IPS-18c (cell line): ENCODE data around the gene CTNNBIP1.
A peak's percentile ranks its signal among the peaks of the same experiment; 100 is the strongest.

ENCODE experiments used
- H3K4me3 ChIP-seq: 2 replicates; pipeline ENCODE4 v1.7.0; 2013; ENCODE audit warnings: low read depth, mild to moderate bottlenecking, low read length, moderate library complexity; ENCODE audit not compliant: insufficient read depth
- H3K9me3 ChIP-seq: one replicate; pipeline ENCODE4 v1.6.1; 2013; ENCODE audit warnings: mild to moderate bottlenecking, low read length, moderate library complexity; ENCODE audit not compliant: control insufficient read depth, insufficient read depth

Gene CTNNBIP1

DNA sequence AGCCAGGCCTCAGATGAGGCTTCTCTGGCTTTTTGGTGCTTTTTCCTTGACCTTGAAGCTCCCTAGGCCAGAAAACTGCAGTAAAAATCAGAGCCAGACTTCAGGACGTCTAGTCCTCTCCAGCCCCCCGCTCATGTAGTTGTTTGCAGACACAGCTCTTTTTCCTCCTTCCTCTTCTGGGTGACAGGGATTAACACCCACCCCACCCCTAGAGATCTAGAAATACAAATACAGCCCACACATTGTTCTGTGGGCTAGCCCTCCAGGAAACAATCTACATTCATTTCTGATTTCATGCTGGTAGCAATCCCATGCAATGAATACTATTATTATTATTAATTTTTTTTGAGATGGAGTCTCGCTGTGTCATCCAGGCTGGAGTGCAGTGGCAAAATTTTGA lies 76.4 kb downstream of the CTNNBIP1 start:
- no peak overlapping the region for H3K4me3 ChIP-seq
- H3K9me3 ChIP-seq = no peaks in the 10 kb centered on the region

DNA sequence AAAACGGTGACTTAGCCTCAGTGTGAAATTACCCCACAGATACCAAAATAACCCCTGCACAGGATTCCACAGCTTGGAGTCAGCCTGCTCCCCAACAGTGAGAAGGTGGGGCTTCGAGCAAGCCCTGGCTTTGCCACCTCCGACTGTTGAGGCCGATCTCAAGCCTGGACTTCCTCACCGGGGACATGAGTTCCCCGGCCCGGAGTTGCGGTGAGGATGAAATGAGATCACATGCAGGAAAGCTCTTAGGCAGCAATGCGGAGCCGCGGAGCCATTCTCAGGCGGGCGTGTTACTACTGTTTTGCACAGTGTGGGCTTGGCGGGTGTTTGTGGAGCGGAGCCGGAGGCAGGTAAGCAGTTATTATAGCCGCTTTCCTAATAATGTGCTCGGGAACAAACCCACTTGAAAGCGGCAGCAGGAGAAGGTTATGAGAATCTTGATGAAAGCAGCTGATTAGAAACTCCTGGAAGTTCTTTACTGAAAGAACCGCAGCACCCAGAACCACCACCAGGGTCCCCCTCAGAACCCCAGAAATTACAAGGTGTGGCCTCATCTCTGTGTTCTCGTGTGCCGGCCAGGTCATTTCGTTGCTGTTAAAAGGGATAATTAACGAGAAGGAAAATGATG lies 82.4 kb downstream of the CTNNBIP1 start:
- Histone ChIP-seq H3K4me3 (no peak overlapping the region; the same call in 1 of the 2 replicates), H3K9me3 (no peaks in the 10 kb centered on the region)

DNA sequence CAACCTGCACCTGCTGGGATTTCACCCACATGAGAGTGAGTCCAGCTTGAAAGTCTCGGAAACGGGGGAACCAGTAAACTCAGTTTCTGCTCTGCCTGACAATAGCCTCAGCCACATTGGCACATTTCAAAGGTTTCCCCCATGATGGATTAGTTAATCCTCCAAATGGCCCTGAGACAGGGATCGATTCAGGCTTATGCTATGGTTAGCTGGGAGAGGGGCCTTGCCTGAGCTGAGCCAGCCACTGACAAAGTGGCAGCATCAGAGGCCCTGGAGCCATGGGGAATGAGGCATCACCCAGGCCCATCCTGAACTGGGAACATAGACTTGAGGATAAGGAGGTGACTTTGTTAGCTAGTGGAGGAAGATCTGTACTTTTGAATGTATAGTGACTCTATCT lies 83.5 kb downstream of the CTNNBIP1 start:
- Histone ChIP-seq H3K9me3 (no peaks in the 10 kb centered on the region), H3K4me3 (no peak overlapping the region)

DNA sequence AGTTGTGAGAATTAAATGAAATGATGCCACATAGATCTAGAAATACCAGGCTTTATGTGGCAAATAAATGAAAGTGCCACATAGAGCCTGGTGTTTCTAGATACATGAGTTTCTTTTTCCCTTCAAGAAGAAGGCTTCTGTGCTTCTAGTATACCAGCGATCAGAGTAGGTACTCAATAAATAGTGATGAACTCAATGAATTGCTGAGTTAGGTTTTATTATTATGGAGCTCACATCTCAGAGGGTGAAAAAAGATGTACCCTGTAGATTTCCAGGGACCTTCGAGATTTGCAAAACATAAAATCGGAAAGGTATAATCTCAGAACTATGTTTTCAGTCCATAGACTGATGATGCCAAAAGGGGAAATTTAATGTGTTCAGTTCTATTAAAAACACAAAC lies 84.0 kb downstream of the CTNNBIP1 start:
- Histone ChIP-seq H3K9me3 (no peaks in the 10 kb centered on the region), H3K4me3 (no peak overlapping the region)

DNA sequence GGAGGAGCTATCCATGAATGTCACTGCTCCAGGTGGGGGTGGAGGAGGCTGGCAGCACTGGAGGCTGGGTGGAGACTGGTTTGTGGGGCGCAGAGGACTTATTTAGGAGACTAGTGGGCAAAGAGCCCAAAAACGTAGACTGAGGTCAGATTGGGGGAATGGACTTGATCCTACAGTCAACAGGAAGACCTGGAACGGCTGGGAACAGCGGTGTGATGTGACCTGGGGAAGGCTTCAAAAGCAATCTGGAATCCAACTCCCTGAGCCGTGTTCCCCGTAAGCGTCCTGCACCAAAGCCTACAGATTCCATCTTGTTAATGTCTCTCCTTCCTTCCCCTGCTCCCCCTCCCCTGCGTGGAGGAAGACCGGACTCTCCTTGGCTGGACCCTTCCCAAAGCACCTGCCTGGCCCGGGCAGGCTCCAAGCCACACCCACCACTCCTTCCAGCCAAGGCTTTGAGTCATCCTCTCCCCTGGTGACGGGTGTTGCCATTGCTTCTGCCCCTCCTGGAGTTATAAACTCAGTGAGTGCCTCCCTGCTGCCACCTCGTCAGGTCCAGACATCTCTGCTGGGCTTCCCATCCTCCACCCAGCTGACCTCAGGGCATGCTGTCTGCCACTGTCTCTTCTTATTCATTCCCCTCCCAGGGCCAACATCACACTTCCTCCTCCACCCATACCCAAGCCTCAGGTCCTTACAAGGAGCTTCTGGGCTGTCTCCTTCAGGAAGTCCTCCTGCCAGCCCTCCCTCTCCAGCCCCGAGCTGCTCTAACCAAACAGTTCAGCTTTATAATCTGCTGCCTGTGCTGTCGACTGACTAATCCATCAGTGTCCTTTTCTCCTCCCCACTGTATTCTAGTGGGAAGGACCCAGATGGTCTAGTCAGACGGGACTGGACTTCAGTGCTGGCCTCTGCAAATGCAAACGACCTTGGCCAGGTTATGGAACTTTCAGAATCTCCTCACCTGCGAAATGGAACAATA lies 84.7 kb downstream of the CTNNBIP1 start:
- Histone ChIP-seq H3K9me3 (no peaks in the 10 kb centered on the region), H3K4me3 (peak overlapping the region; percentile 24; the same call in 1 of the 2 replicates)

DNA sequence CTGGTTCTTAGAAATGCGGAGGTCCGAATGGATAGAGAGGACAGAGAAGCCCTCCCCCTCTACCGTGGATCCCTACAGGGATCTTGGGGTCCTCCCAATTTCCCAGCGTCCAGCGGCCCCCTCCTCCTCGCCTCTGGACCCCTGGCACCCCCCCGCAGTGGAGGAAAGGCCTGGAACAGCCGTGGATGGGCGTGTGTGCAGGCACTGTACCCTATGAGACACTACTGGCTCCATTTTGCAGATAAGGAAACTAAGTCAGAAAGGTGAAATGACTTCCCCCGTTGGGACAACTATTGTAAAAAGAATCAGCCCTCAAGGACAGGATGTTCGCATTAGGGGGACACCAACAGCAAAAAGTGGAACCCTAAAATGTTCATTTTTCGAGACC lies 85.4 kb downstream of the CTNNBIP1 start:
- H3K9me3 ChIP-seq = no peaks in the 10 kb centered on the region
- H3K4me3 ChIP-seq = peak overlapping the region; percentile 76; the same call in 1 of the 2 replicates

DNA sequence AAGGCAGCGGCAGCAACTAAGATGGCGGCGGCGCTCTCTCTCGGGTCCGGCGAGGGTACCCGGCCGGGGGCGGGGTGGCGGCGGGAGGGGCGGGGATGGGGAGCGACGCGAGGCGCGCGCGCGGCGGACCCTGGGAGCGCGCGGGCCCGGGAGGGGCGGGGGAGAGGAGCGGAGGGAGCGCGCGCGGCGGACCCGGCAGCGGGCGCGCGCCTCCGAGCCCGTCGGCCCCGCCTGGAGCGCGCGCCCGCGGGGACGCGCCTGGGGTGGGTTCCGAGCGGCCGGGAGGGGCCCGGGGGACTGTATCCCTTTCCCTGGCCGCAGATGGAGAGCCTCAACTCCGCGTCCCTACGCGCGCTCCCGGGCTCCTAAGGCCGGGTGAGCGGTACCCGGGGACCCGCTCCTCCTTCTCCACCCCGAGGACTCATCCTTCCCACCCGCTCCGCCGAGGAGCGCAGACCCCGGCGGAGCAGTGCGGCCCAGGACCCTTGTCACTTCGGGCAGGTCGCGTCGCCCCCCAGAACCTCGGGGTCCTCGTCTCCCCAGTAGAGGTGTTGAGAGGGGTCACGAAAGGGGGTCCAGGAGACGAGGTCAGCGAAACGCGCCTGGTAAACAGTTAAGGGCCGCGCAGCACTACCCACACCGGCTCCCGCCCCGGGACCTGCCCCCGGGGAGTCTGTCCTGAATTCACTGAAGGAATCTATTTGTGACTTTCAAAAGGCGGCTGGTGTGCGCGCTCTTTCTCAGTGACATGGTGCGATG lies 85.9 kb downstream of the CTNNBIP1 start, which contains the start of gene CLSTN1:
Gene CLSTN1 (minus strand): TSS at position 23 of the 759 bp plus-strand sequence. CDS start 232 bp downstream, outside the sequence.
- Histone ChIP-seq H3K9me3 (no peaks in the 10 kb centered on the region), H3K4me3 (peak within 1 kb of the TSS; percentile 95)

DNA sequence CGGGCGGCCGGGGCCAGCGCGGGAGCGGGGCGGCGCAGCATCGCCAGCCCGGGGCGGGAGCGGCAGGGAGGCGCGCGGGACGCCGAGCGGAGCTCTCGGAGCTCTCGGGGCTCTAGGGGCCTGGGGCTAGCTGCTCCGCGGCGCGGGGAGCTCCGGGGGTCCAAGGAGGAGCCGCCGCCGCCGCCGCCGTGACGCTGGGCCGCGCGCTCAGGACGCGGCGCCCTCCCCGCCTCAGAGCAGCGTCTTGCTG lies 86.5 kb downstream of the CTNNBIP1 start:
- H3K4me3 ChIP-seq = peak overlapping the region; percentile 95
- H3K9me3 ChIP-seq = no peaks in the 10 kb centered on the region

DNA sequence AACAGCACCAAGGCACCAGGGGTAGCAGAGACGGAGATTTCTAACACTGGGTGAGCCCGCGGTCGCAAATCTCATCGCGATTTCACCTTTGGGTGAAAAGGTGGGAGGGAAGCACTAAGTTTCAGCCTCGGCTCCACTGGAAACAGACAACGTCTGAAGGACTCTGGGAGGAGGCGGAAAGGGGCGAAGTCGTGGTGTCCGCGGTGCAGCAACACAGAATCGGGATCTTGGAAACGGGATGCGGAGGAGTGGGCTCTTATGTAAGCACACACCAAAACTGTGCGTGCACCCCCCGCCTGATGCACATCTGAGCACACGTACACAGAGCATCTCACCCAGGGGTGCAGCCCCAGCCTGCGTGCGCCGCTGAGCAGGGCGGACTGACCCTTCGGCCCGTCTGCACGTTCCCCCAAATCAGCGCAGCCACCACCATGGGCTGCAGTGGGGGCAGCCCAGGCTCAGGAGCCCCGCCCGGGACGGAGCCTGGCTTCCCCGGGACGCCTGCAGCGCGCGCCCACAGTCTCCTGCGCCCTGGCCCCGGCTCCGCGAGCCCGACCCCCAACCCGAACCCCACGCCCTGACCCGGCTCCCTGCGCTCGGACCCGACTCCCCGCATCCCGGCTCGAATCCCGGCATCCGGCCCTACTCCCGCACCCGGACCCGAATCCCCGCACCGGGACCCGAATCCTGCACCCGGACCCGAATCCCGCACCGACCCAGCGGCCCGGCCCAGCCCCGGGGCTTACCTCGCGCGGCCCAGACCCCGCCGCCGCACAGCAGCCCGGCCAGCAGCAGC lies 87.0 kb downstream of the CTNNBIP1 start:
- no peaks in the 10 kb centered on the region for H3K9me3 ChIP-seq
- peak overlapping the region; percentile 95 for H3K4me3 ChIP-seq

DNA sequence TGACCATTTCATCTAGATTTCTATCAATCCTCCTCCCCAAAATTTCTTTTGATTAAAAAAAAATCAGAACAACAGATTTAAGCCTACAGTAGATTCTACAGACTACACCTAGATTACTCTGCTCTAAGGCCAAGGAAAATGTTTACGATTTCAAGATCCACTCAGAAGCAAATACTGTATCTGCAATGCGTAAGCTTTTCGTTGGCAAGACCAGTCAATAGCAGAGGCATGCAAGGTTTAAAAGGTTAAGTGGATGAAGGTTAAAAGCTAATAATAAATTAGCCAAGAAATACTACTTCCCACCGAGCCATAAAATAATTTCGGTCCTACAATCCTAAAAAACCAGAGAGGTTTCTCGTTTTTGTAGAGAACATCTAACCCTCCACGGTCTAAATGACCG lies 87.6 kb downstream of the CTNNBIP1 start:
- no peaks in the 10 kb centered on the region for H3K9me3 ChIP-seq
- H3K4me3 ChIP-seq = peak overlapping the region; percentile 95

DNA sequence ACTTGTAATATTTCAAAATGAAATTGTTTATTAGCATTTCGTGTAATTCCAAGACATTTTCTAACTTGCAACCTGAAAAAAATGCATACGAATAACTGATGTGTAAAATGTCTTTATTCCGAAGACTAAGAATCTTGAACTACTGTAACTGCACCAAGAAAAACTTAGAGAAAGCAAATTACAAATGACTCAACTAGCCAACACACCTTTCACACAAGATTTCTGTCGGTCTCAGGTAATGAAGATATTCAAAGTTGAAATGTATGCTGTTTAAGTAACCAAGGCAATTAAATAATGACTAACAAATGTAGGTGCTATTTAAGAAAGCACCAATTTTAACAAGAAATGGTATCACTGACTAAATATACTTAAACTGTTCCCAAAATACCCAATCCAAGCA lies 88.4 kb downstream of the CTNNBIP1 start:
- Histone ChIP-seq H3K9me3 (no peaks in the 10 kb centered on the region), H3K4me3 (no peak overlapping the region)

DNA sequence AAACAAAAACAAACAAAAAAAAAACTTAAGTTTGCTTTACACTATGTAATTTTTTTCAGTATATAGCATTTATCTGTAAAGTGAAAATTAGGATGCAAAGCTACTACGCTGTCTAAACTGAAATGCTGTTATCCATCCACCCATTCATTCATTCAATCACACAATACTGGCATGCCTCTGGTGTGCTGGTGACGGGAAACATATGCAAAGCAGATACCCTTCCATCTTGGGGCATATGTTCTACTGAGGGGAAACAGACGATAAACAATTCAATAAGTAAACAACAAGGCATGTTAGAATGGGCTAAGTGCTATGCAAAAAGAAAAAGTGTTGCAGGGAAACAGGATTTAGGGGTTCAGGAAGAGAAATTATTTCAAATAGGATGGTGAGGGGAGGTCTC lies 89.5 kb downstream of the CTNNBIP1 start:
- Histone ChIP-seq H3K9me3 (no peaks in the 10 kb centered on the region), H3K4me3 (no peak overlapping the region)

DNA sequence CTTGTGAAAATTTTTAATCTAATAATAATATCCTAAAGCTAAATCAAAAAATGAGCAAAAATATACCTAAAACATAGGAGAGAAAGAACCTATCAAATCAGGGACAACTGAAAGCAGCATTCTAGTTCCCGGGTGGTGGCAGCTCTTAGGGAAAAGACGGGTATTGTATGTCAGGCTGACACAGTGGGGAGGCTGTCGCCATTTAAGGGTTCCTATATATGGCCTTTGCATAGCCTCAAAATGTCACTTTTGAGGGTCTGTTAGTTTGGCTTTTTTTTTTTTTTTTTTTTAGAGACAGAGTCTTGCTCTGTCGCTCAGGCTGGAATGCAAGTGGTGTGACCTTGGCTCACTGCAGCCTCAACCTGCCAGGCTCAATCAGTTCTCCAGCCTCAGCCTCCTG lies 92.3 kb downstream of the CTNNBIP1 start:
- Histone ChIP-seq H3K9me3 (no peaks in the 10 kb centered on the region), H3K4me3 (no peak overlapping the region)

DNA sequence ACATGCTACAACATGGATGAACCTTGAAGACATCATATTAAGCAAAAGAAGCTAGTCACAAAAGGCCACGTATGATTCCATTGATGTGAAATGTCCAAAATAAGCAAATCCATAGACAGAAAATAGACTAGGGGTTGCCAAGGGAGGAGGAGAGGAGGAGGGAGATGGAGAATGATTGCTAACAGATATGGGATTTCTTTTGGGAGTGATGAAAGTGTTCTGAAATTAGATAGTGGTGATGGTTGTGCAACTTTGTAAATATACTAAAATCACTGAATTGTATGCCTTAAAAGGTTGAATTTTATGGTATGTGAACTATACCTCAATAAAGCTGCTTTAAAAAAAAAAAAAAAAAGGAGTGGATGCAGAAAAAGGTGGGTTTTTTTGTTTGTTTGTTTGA lies 93.9 kb downstream of the CTNNBIP1 start:
- H3K4me3 ChIP-seq = no peak overlapping the region
- no peaks in the 10 kb centered on the region for H3K9me3 ChIP-seq

DNA sequence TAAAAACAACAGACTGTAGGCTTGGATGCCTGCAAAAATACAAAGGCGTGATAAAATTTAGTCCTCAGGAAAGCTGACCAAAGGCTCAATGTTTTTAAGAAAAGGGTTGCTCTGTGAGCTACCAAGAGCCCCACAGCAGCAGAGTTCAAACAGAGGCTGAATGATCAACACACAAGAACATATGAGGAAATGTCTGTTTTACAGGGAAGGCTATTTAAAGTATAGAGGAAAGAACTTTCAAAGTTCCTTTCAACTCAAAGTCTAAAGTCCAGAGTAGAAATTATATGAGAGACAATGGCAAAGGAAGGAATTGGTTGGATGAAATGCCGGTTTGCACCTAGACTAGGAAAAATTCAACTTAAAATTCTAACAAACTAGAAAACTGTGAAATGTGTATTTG lies 94.9 kb downstream of the CTNNBIP1 start:
- no peaks in the 10 kb centered on the region for H3K9me3 ChIP-seq
- no peak overlapping the region for H3K4me3 ChIP-seq

DNA sequence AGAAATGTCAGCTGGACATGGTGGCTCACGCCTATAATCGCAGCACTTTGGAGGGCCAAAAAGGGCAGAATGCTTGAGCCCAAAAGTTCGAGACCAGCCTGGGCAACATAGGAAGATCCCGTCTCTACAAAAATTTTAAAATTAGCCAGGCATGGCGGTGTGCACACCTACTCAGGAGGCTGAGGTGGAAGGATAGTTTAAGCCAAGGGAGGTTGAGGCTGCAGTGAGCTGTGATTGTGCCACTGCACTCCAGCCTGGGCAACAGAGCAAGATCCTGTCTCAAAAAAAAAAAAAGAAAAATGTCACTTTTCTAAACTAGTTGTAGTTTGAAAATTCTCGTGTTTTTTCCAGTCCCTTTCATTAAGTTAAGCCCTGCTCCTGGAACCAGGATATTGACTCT lies 95.5 kb downstream of the CTNNBIP1 start:
- Histone ChIP-seq H3K9me3 (no peaks in the 10 kb centered on the region), H3K4me3 (no peak overlapping the region)
